Smooth muscle cell (in vitro differentiated cells): ENCODE measurements around the gene FGF1. TPM values are rescaled to one million over a fixed set of nuclear protein-coding genes. Genes with fewer than 3 reads are reported as not detected.

Experiments used
- DNase-seq: peaks from one replicate; lab custom pipeline; 2025; ENCODE audit not compliant: unreplicated experiment; lab: John Stamatoyannopoulos, UW
- H2AFZ ChIP-seq: fragments of 200-600 bp; sonication (generic); 2 replicates; pipeline ENCODE4 v1.6.0; 2016; ENCODE audit warnings: antibody characterized with exemption, low read depth, mild to moderate bottlenecking
- H3F3A ChIP-seq: fragments of 200-600 bp; sonication (generic); 2 replicates; pipeline ENCODE4 v1.6.0; 2017; ENCODE audit warnings: antibody characterized with exemption, low read depth
- H3K27ac ChIP-seq: fragments of 200-600 bp; sonication (generic); 2 replicates; pipeline ENCODE4 v1.5.1; 2016; ENCODE audit warnings: low read depth, mild to moderate bottlenecking
- H3K27me3 ChIP-seq: fragments of 200-600 bp; sonication (generic); 2 replicates; pipeline ENCODE4 v1.6.1; 2016; ENCODE audit warnings: low read depth, mild to moderate bottlenecking
- H3K36me3 ChIP-seq: fragments of 200-600 bp; sonication (generic); 2 replicates; pipeline ENCODE4 v1.5.1; 2016; ENCODE audit warnings: low read depth
- H3K4me1 ChIP-seq: fragments of 200-600 bp; sonication (generic); 2 replicates; pipeline ENCODE4 v1.5.1; 2016; ENCODE audit warnings: low read depth
- H3K4me2 ChIP-seq: fragments of 200-600 bp; sonication (generic); 2 replicates; pipeline ENCODE4 v1.6.0; 2016; ENCODE audit warnings: mild to moderate bottlenecking
- H3K4me3 ChIP-seq: fragments of 200-600 bp; sonication (generic); 2 replicates; pipeline ENCODE4 v1.5.1; 2016; ENCODE audit warnings: mild to moderate bottlenecking
- H3K79me2 ChIP-seq: fragments of 200-600 bp; sonication (generic); 2 replicates; pipeline ENCODE4 v1.6.0; 2016; ENCODE audit warnings: low read depth, mild to moderate bottlenecking
- H3K9ac ChIP-seq: fragments of 200-600 bp; sonication (generic); 2 replicates; pipeline ENCODE4 v1.6.0; 2016; ENCODE audit warnings: low read depth
- H3K9me3 ChIP-seq: fragments of 200-600 bp; sonication (generic); replicated peaks from 2 replicates; pipeline ENCODE4 v1.5.1; 2016; ENCODE audit warnings: low read depth
- H4K20me1 ChIP-seq: fragments of 200-600 bp; sonication (generic); 2 replicates; pipeline ENCODE4 v1.6.0; 2016; ENCODE audit warnings: low read depth
- CTCF ChIP-seq: fragments of 200-600 bp; sonication (generic); IDR thresholded peaks from 2 replicates; pipeline ENCODE4 v1.5.1; 2017; ENCODE audit warnings: borderline replicate concordance, mild to moderate bottlenecking, antibody characterized with exemption; ENCODE audit not compliant: insufficient read depth, poor library complexity, severe bottlenecking
- WGBS: methylation state at CpG from one replicate; pipeline ENCODE4 v1.1.7; 2016; ENCODE audit warnings: low lambda C conversion rate; 5-methylcytosine and 5-hydroxymethylcytosine counted together
- polyA plus RNA-seq: library from polyadenylated mRNA; unstranded; fragments of >200 nt; fragmentation: Nextera tagmentation; extraction: Ambion mirVana; gene quantifications from 2 replicates; pipeline ENCODE4 v1.2.1, GENCODE V29; 2016
- total RNA-seq: library from RNA; depleted of rRNA; stranded (reverse); fragments of >200 nt; gene quantifications from 2 replicates; pipeline ENCODE4 v1.2.3, GENCODE V29; 2014

FGF1 gene
- total and polyA plus RNA-seq, 2 experiments from 2014 or later = 91.7 to 111 TPM

GRCh38 chr5:142725231-142726187 lies 39.6 kb upstream of the FGF1 start:
- peaks cover 3% of the 10 kb centered on the region for H3K4me1 ChIP-seq
- H3F3A ChIP-seq = no peaks in the 10 kb centered on the region
- H3K36me3 ChIP-seq = no peaks in the 10 kb centered on the region
- no peaks in the 10 kb centered on the region for H3K9me3 ChIP-seq
- H4K20me1 ChIP-seq = no peaks in the 10 kb centered on the region
- WGBS = 93% methylated on average over 4 of the region's 4 CpGs
- no peak overlapping the region for H3K4me3 ChIP-seq
- TF ChIP-seq CTCF = no peak
- H3K4me2 ChIP-seq = peak overlapping the region; percentile 40
- no peaks in the 10 kb centered on the region for H3K79me2 ChIP-seq
- no peaks in the 10 kb centered on the region for H3K27me3 ChIP-seq
- H3K9ac ChIP-seq = peak overlapping the region; percentile 16
- DNase-seq = no peak
- no peak overlapping the region for H2AFZ ChIP-seq
- peak overlapping the region; percentile 76 for H3K27ac ChIP-seq

GRCh38 chr5:142724821-142725220 lies 38.9 kb upstream of the FGF1 start:
- Histone ChIP-seq H3K4me3 (no peak overlapping the region), H3K27me3 (no peaks in the 10 kb centered on the region), H3K9me3 (no peaks in the 10 kb centered on the region), H3K4me2 (no peak overlapping the region), H3K79me2 (no peaks in the 10 kb centered on the region), H3K9ac (no peak overlapping the region), H3K27ac (no peak overlapping the region), H3K4me1 (peaks cover 3% of the 10 kb centered on the region), H3K36me3 (no peaks in the 10 kb centered on the region), H3F3A (no peaks in the 10 kb centered on the region), H2AFZ (no peak overlapping the region), H4K20me1 (no peaks in the 10 kb centered on the region)
- 98% methylated on average over 9 of the region's 9 CpGs for WGBS
- TF ChIP-seq CTCF = no peak
- no peak for DNase-seq

- no peak overlapping the region for H3K27ac ChIP-seq
- H3F3A ChIP-seq = no peaks in the 10 kb centered on the region
- no peaks in the 10 kb centered on the region for H3K9me3 ChIP-seq
- DNase-seq = no peak
- no peak overlapping the region for H3K4me3 ChIP-seq
- no peak overlapping the region for H3K4me2 ChIP-seq
- no peaks in the 10 kb centered on the region for H3K27me3 ChIP-seq
- H4K20me1 ChIP-seq = no peaks in the 10 kb centered on the region
- TF ChIP-seq CTCF = no peak
- no peak overlapping the region for H3K9ac ChIP-seq
- 95% methylated on average over 4 of the region's 4 CpGs for WGBS
- H3K79me2 ChIP-seq = no peaks in the 10 kb centered on the region
- H3K4me1 ChIP-seq = peaks cover 3% of the 10 kb centered on the region
- H3K36me3 ChIP-seq = no peaks in the 10 kb centered on the region
- no peak overlapping the region for H2AFZ ChIP-seq
These were observed 37.0 kb upstream of the FGF1 start for GRCh38 chr5:142722896-142723295.

- Histone ChIP-seq H3K79me2 (no peaks in the 10 kb centered on the region), H3K4me3 (no peak overlapping the region), H4K20me1 (no peaks in the 10 kb centered on the region), H3K27me3 (no peaks in the 10 kb centered on the region), H3K4me2 (no peak overlapping the region), H3K27ac (no peak overlapping the region), H3K4me1 (peaks cover 3% of the 10 kb centered on the region), H3K9me3 (no peaks in the 10 kb centered on the region), H3F3A (no peaks in the 10 kb centered on the region), H3K9ac (no peak overlapping the region), H3K36me3 (no peaks in the 10 kb centered on the region), H2AFZ (no peak overlapping the region)
- no peak for TF ChIP-seq CTCF
- WGBS = 97% methylated on average over 6 of the region's 6 CpGs
- DNase-seq = no peak
These were observed 36.3 kb upstream of the FGF1 start for GRCh38 chr5:142722146-142722545.
